Bronchial epithelial cell (primary cell): ENCODE measurements around the gene DNAH8. TPM values are rescaled to one million over a fixed set of nuclear protein-coding genes. Genes with fewer than 3 reads are reported as not detected.

Experiments
- DNase-seq: peaks from one replicate; pipeline ENCODE4 v3.0.0-alpha.2; 2010; ENCODE audit warnings: low read depth
- FAIRE-seq: peaks from 2 replicates; lab custom pipeline; 2011; peaks lifted over from hg19 to GRCh38; lab: Jason Lieb, UNC
- H3K27me3 ChIP-seq: 2 replicates; pipeline ENCODE4 v1.5.1; 2011; ENCODE audit warnings: low read length; ENCODE audit not compliant: control insufficient read depth, insufficient read depth
- H3K36me3 ChIP-seq: 2 replicates; pipeline ENCODE4 v1.5.1; 2011; ENCODE audit warnings: low read length; ENCODE audit not compliant: control insufficient read depth, insufficient read depth
- H3K4me3 ChIP-seq: 2 replicates; pipeline ENCODE4 v1.5.1; 2011; ENCODE audit warnings: mild to moderate bottlenecking, low read depth, low read length, control low read depth
- total RNA-seq: library from RNA; depleted of rRNA; stranded (reverse); fragments of >200 nt; gene quantifications from 2 replicates; pipeline ENCODE4 v1.2.1, GENCODE V29; 2014
- TF ChIP-seq, protein P1 (sequence below): IDR thresholded peaks from 2 replicates; pipeline ENCODE4 v1.5.1; 2011; ENCODE audit warnings: mild to moderate bottlenecking, moderate library complexity, low read length, control low read depth, inconsistent platforms; ENCODE audit not compliant: insufficient read depth, severe bottlenecking

The DNAH8 gene
- total RNA-seq, 1 donor from 2014 or later: not detected

DNA sequence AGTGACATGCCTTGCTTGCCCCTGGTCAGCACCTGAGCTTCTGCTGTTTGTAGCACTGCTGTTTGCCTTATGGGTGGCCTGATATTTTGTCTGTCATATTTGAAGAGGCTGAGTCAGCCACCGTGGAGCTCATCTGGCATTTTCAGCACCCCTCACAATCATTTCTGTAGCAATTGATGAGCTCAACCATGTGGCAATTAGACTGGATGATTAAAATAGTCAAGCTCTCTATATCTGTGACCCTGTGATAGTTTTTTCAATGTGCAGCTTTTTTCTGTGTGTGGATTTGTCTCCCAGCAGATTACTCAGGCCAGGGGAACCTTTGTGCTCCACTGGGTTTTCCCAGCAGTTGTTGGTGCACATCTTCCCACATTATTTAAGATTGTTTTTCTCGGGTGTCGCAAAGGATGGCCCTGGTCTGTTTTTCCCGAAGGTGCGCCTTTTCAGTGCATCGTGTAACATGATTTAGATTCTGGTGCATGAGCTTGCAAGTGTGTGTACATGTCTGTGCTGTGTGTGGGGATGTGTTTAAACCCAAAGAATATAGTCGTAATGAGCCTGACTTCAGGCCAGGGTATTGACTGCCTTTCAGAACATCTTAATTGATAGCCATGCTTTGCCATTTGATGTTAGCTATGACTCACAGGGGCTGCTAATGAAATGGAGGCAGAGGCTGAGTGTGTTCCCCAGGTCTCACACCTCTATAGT lies 301.9 kb downstream of the DNAH8 start:
- Histone ChIP-seq H3K27me3 (no peaks in the 10 kb centered on the region), H3K4me3 (no peak overlapping the region), H3K36me3 (no peaks in the 10 kb centered on the region)
- DNase-seq (no peak), FAIRE-seq (no peak)
- TF ChIP-seq, protein P1, sequence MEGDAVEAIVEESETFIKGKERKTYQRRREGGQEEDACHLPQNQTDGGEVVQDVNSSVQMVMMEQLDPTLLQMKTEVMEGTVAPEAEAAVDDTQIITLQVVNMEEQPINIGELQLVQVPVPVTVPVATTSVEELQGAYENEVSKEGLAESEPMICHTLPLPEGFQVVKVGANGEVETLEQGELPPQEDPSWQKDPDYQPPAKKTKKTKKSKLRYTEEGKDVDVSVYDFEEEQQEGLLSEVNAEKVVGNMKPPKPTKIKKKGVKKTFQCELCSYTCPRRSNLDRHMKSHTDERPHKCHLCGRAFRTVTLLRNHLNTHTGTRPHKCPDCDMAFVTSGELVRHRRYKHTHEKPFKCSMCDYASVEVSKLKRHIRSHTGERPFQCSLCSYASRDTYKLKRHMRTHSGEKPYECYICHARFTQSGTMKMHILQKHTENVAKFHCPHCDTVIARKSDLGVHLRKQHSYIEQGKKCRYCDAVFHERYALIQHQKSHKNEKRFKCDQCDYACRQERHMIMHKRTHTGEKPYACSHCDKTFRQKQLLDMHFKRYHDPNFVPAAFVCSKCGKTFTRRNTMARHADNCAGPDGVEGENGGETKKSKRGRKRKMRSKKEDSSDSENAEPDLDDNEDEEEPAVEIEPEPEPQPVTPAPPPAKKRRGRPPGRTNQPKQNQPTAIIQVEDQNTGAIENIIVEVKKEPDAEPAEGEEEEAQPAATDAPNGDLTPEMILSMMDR: no peak

DNA sequence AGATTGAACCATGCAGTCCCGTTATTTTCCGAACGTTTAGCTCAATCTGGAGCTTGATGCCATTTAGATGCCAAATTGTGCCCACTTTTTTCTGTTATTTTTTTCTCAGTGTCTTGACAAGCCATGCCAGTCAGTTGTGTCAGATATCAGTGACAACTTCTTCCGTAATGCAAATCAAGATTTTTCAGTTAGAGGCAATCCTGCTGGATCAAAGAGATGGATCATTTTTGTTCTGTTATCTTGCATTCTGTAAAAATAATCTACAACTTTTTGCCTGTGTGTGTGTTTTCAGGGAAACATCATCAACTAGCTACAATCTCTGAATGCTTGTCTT lies 302.4 kb downstream of the DNAH8 start:
- no peak for FAIRE-seq
- TF ChIP-seq, protein P1: no peak
- Histone ChIP-seq H3K4me3 (no peak overlapping the region), H3K36me3 (no peaks in the 10 kb centered on the region), H3K27me3 (no peaks in the 10 kb centered on the region)
- no peak for DNase-seq

DNA sequence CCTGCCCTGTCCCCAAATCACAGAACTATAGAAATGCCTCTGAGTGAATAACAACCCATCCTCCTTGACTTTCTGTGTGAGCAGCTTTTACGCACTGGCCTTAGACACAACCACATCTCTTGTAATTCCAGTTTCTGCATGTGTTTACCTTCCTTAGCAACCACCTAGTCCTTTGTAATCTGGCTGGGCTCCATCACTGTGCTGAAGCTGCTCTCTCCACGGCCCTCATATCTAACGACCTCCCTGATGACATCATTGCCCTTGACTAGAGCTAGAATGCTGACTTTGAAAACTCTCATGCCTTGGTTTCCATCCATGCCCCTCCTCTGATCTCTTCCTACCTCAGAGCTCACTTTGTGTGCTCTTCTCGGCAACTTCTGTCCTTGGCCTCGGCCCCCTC lies 303.0 kb downstream of the DNAH8 start:
- Histone ChIP-seq H3K27me3 (no peaks in the 10 kb centered on the region), H3K36me3 (no peaks in the 10 kb centered on the region), H3K4me3 (no peak overlapping the region)
- no peak for FAIRE-seq
- no peak for DNase-seq
- TF ChIP-seq, protein P1: no peak

DNA sequence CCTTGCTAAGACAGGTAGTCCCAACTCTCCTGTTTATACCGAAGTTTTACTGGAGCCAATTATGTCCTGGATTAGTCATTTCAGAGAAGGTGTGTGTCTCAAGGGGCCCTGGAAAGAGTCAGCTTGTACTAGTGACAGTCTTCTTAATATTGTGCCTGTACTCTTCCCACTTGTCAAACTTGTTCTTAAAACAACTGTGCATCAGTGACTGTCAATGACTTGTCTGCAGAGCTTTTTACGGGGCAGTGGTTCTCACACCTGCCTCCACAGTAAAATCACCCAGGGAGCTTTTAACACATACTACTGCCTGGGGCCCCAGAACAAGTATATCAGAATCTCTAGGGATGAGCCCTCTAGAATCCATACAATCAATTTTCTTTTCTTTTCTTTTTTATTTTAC lies 305.0 kb downstream of the DNAH8 start:
- Histone ChIP-seq H3K4me3 (no peak overlapping the region), H3K36me3 (no peaks in the 10 kb centered on the region), H3K27me3 (no peaks in the 10 kb centered on the region)
- DNase-seq (no peak), FAIRE-seq (no peak)
- TF ChIP-seq, protein P1: no peak

DNA sequence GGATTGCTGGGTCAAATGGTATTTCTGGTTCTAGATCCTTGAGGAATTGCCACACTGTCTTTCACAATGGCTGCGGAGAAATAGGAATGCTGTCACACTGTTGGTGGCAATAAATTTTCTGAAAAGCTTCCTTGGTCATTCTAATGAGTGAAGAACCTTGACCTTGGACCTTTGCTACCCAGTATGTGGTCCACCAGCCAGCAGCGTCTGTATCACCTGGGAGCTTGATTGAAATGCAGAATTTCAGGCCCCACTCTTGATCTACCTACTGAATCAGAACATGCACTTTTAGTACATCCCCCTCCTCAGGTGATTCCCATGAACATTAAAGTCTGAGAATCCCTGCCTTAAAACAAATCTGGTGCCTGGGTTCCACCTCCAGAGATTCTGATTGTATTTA lies 305.9 kb downstream of the DNAH8 start:
- TF ChIP-seq, protein P1: no peak
- H3K27me3 ChIP-seq: no peaks in the 10 kb centered on the region
- no peak overlapping the region for H3K4me3 ChIP-seq
- FAIRE-seq (no peak), DNase-seq (no peak)
- no peaks in the 10 kb centered on the region for H3K36me3 ChIP-seq

DNA sequence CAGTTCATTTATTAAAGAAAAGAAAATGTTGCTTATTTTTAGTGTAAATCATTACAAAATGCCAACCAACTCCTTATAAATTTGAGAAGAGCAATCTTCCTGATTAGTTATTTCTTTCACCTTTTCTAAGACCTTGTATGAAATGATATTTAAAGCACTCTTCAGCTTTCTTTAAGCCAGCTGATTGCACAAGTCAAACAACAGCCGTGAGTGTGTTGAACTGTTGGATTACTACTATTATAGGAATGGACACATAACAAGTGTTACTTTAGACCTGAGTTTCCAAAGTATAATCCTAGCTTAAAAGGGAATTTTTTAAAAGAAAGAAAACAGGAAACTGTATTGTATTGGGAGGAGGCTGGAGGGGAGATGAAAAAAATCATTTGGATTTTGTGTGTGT lies 306.7 kb downstream of the DNAH8 start:
- H3K36me3 ChIP-seq: no peaks in the 10 kb centered on the region
- TF ChIP-seq, protein P1: no peak
- H3K4me3 ChIP-seq: no peak overlapping the region
- H3K27me3 ChIP-seq: no peaks in the 10 kb centered on the region
- no peak for FAIRE-seq
- no peak for DNase-seq
